IPS-18a (cell line): ENCODE data around the gene GTF2H1.

Source experiments
- H3K27ac ChIP-seq: one replicate; pipeline ENCODE4 v1.5.1; 2013; ENCODE audit warnings: low read length
- H3K27me3 ChIP-seq: one replicate; pipeline ENCODE4 v1.6.1; 2013; ENCODE audit warnings: mild to moderate bottlenecking, low read length; ENCODE audit not compliant: control insufficient read depth, insufficient read depth
- H3K36me3 ChIP-seq: one replicate; pipeline ENCODE4 v1.6.1; 2013; ENCODE audit warnings: low read depth, low read length; ENCODE audit not compliant: control insufficient read depth
- H3K4me1 ChIP-seq: one replicate; pipeline ENCODE4 v1.6.1; 2013; ENCODE audit warnings: low read depth, low read length; ENCODE audit not compliant: control insufficient read depth
- H3K4me3 ChIP-seq: one replicate; pipeline ENCODE4 v1.5.1; 2013; ENCODE audit warnings: low read length
- H3K9ac ChIP-seq: one replicate; pipeline ENCODE4 v1.6.1; 2013; ENCODE audit warnings: mild to moderate bottlenecking, low read length, moderate library complexity
- H3K9me3 ChIP-seq: one replicate; pipeline ENCODE4 v1.6.1; 2013; ENCODE audit warnings: low read depth, low read length; ENCODE audit not compliant: control insufficient read depth

Gene GTF2H1

DNA sequence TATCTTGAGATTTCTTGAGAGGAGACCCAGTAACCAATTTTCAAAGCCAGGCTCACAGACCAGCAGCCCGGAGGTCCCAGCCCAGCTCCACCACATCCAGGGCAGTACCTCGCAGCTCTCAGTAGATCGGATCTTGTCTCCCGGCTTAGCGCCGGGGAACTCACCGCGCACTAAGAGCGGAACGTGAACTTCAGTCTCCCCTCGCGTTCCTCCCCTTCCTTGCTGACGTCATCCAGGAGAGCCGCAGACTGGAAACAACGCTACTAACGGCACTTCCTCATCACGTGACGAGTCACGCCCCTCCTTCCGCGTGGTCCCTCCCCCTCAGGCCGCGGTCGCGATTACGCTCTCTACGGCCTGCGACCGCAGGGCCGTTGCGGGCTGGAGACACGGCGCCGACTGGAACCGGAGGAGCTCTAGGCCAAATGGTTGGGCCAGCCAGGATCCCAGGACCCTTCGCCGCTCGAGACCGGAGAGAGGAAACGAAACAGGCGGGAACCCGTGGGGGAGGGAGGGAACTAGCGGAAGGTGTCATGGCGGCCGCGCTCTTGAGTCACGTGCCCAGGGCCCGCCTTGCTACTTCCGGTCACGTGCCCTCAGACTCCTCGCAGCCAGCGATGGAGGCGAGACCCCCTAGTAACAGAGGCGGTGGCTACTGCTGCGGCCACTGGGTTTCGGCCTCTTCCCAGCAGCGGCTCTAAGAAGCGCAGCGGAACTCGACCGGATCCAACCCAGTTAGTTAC lies at the start of gene GTF2H1, which contains the start of gene HPS5:
GTF2H1 (plus strand) TSS at position 599 of the 743 bp plus-strand sequence. CDS start 10,508 bp downstream, outside the sequence.
HPS5 (minus strand) TSS at position 172 of the 743 bp plus-strand sequence. CDS start 4,282 bp downstream, outside the sequence.
- Histone ChIP-seq H3K9ac (peak within 1 kb of the TSS; percentile 94), H3K4me1 (peaks cover 9% of the 10 kb centered on the region), H3K9me3 (no peaks in the 10 kb centered on the region), H3K27me3 (no peaks in the 10 kb centered on the region), H3K27ac (peak within 1 kb of the TSS; percentile 99), H3K36me3 (peaks cover 14% of the 10 kb centered on the region), H3K4me3 (peak within 1 kb of the TSS; percentile 91)

DNA sequence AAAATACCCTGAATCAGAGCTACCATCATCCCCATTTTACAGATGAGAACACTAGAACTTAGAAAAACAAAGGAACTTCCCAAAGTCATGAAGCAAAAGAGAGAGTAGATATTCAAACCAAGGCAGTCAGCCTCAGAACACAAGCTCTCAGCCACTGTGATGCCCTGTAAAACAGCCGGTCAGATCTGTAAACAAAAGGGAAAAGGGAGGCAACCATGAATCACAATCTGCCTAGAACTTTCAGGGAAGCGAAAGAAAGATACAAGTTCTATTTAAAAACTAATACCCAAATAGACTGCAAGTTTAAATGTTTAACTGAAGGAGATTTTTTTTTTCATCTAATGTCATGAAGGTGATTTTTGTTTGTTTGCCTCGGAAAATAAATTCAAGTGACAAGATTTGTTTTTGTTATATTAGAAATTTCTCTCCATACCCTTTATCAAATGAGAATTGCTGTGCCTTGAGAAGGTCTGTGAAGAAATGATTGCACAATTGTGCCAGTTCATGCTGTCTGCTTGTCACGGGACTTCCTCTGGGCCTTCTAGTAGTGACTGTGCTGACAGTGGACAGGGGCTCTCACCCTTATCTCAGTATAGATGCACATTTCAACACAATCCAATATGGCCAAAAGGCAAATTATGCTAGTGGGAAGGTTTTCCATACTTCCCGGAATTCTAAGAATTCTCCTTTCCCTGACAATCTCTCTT lies 44.6 kb upstream of the GTF2H1 start:
- Histone ChIP-seq H3K36me3 (peaks cover 17% of the 10 kb centered on the region), H3K27me3 (no peaks in the 10 kb centered on the region), H3K27ac (no peak overlapping the region), H3K9me3 (no peaks in the 10 kb centered on the region), H3K4me3 (no peak overlapping the region), H3K9ac (no peak overlapping the region), H3K4me1 (no peaks in the 10 kb centered on the region)

DNA sequence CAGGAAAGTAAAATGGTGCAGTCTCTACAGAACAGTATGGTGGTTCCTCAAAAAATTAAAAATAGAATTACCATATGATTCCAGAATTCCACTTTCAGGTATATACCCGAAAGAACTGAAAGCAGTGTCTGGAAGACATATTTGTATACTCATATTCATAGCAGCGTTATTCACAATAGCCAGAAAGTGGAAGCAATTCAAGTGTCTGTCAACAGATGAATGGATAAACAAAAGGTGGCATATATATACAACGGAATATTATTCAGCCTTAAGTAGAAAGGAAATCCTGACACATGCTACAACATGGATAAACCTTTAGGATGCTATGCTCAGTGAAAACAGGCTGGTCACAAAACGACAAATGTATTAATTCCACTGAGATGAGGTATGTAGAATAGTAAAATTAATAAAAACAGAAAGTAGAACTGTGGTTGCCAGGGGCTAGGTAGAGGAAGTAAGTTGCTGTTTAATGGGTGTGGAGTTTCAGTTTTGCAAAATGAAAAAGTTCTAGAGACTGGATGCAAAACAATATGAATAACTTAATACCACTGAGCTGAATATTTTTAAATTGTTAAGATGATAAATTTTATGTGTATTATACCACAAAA lies 41.8 kb upstream of the GTF2H1 start:
- no peaks in the 10 kb centered on the region for H3K9me3 ChIP-seq
- no peaks in the 10 kb centered on the region for H3K4me1 ChIP-seq
- H3K9ac ChIP-seq, result no peak overlapping the region
- H3K27me3 ChIP-seq, result no peaks in the 10 kb centered on the region
- H3K36me3 ChIP-seq, result peaks cover 33% of the 10 kb centered on the region
- H3K27ac ChIP-seq, result no peak overlapping the region
- H3K4me3 ChIP-seq, result no peak overlapping the region

DNA sequence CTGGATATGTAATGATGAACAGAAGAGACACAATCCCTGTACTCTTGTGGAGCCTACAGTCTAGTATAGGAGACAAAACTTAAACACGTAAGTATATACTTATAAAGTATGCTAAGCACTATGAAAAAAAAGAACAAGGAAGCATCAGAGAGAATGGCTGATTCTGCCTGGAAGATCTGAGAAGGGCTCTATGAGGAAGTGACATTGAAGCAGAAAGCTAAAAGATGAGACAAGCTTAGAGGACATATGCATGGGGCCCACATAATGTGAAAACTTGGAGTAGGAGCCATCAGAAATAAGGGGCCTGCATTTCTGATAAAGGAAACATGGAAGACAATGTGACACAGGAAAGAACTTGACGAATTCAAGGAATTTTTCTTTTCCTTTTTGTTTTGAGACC lies 39.7 kb upstream of the GTF2H1 start:
- Histone ChIP-seq H3K9ac (no peak overlapping the region), H3K27ac (no peak overlapping the region), H3K4me1 (no peaks in the 10 kb centered on the region), H3K27me3 (no peaks in the 10 kb centered on the region), H3K9me3 (no peaks in the 10 kb centered on the region), H3K4me3 (no peak overlapping the region), H3K36me3 (peaks cover 52% of the 10 kb centered on the region)

DNA sequence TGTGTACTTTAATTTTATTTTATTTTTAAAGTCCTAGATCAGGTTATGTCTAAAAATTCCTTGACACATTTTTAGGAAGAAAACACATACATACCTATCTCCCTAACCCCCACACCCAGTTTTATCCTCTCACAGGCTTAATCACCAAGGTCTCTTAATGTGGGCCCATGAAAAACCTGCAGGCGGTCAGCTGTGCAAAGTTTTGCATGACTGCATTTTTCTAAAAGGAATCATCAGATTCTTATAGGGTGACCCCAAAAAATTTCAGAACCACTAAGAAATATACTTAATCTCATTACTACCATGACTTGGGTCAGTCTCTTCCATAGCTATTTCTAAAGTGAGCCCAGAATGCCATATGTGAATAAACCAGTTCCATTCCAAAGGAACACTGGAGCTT lies 36.5 kb upstream of the GTF2H1 start:
- no peaks in the 10 kb centered on the region for H3K4me1 ChIP-seq
- no peak overlapping the region for H3K4me3 ChIP-seq
- H3K27ac ChIP-seq, result no peak overlapping the region
- no peaks in the 10 kb centered on the region for H3K9me3 ChIP-seq
- H3K36me3 ChIP-seq, result peaks cover 62% of the 10 kb centered on the region
- no peaks in the 10 kb centered on the region for H3K27me3 ChIP-seq
- H3K9ac ChIP-seq, result no peak overlapping the region

DNA sequence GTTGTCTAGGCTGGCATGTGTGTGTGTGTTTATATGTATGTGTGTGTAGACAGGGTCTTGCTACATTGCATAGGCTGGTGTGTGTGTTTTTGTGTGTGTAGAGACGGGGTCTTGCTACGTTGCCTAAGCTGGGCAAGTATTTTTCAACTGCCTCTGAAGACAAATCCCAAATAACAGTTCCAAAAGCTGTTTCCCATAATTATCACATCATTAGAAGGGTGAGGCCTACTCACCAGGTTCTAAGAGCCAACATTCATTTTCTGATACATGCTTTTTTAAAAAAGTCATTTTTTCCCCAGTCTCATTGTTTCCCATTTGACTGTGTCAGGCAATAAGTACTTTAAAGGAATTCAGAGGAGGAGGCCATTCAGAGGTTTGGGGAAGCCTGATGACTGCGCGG lies 33.5 kb upstream of the GTF2H1 start:
- Histone ChIP-seq H3K4me1 (no peaks in the 10 kb centered on the region), H3K9ac (no peak overlapping the region), H3K27ac (no peak overlapping the region), H3K9me3 (no peaks in the 10 kb centered on the region), H3K27me3 (no peaks in the 10 kb centered on the region), H3K4me3 (no peak overlapping the region), H3K36me3 (peaks cover 75% of the 10 kb centered on the region)

DNA sequence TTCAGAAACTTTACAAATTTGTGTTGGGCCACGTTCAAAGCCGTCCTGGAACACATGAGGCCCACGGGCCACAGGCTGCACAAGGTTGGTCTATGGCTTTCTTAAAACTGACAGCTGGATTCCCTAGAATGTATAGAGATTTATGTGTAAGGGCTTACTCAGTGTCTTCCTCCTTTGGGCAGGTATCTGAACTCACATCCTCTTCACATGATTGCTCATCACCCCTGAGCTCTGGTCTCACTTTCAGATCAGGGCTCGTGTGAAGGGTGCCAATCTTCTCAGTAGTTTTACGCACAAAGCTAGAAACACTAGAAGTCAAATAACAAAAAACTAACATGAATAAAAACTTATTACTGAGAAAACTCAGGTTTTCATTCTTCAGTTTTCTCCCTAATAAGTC lies 27.5 kb upstream of the GTF2H1 start:
- no peaks in the 10 kb centered on the region for H3K27me3 ChIP-seq
- no peak overlapping the region for H3K9ac ChIP-seq
- H3K9me3 ChIP-seq, result no peaks in the 10 kb centered on the region
- no peak overlapping the region for H3K27ac ChIP-seq
- H3K36me3 ChIP-seq, result peaks cover 84% of the 10 kb centered on the region
- H3K4me1 ChIP-seq, result no peaks in the 10 kb centered on the region
- H3K4me3 ChIP-seq, result no peak overlapping the region

DNA sequence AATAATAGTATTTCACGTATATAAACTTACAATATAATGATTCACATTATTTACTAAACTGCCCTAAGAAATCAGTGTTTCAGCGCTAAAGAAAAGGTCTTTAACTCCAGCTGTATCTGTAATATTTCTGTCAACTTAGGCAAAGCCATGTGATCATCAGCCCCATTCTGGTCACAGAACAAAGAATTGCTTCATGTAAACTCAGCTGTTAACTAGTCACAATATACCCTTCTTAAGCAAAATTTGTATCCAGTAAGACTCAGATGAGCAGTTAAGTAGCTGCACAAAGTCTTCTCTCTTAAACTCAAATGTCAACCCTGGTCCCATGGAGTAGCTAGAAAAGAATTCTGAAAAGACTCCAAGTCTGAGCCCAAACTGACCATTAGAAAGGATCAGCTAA lies 27.1 kb upstream of the GTF2H1 start:
- no peaks in the 10 kb centered on the region for H3K4me1 ChIP-seq
- no peaks in the 10 kb centered on the region for H3K9me3 ChIP-seq
- peaks cover 84% of the 10 kb centered on the region for H3K36me3 ChIP-seq
- no peak overlapping the region for H3K9ac ChIP-seq
- no peak overlapping the region for H3K4me3 ChIP-seq
- no peak overlapping the region for H3K27ac ChIP-seq
- no peaks in the 10 kb centered on the region for H3K27me3 ChIP-seq

DNA sequence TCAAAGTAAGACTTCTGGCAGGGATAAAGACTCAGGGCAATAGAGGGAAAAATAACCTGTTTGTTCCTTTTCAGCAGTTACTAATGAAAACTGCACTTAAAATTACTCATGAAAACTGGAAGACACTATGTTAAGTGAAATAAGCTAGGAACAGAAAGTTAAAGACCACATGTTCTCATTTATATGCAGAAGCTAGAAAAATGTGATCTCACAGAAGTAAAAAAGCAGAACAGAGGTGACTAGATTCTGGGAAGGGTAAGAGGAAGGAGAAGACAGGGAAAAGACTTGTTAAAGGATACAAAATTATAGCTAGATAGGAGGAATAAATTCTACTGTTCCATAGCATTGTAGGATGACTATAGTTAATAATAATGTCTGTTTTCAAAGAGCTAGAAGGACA lies 22.6 kb upstream of the GTF2H1 start:
- Histone ChIP-seq H3K36me3 (peaks cover 61% of the 10 kb centered on the region), H3K4me1 (no peaks in the 10 kb centered on the region), H3K9ac (no peak overlapping the region), H3K27me3 (no peaks in the 10 kb centered on the region), H3K27ac (no peak overlapping the region), H3K4me3 (no peak overlapping the region), H3K9me3 (no peaks in the 10 kb centered on the region)

DNA sequence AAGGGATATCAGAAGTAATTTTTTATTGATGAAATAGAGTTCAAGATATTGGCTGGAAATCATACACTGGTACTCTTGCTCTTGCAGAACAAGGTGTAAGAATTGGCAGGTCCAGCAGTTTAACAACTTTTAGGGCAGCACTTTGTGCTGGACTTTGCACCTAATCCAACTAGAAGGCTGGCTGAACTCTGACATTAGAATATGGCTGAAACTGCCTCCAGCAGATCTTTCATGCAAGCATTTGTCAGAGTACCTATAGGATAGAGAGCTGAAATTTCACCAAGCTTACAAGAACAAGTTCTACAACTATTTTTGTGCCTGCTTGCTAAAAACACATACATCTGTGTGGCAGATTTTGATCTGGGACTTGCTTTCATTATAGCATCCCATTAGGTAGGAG lies 17.6 kb upstream of the GTF2H1 start:
- H3K27me3 ChIP-seq, result no peaks in the 10 kb centered on the region
- no peak overlapping the region for H3K9ac ChIP-seq
- H3K4me3 ChIP-seq, result no peak overlapping the region
- H3K4me1 ChIP-seq, result no peaks in the 10 kb centered on the region
- H3K9me3 ChIP-seq, result no peaks in the 10 kb centered on the region
- peaks cover 61% of the 10 kb centered on the region for H3K36me3 ChIP-seq
- H3K27ac ChIP-seq, result no peak overlapping the region

DNA sequence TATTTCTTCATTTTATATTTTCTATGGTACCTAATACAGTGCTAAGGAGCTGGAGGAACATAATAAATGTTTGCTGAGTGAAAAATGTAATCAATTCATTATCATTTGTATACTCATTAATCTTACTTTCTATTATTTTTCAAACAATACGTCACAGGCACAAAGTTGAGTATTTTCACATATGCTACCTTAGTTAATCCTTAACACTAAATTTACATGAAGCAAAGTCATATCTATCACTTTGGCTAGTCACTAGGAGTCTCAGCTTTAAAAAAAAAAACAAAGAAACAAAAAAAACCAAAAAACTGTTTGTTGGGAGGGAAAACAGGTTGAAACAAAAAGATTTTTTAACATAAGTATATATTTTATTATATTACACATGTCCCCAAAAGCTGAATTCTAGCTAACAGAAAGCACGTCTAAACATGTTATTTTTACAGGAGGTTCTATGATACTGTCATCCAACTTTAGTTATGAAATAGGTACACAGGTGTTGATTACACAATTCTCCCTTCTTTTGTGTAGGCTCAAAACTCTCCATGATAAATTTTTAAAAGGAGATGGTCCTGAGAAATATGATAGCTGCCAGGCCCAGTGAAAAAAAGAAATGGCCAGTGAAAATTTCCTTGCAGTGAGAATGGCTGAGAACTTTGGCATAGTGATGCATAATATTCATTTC lies 14.8 kb upstream of the GTF2H1 start:
- H3K9me3 ChIP-seq, result no peaks in the 10 kb centered on the region
- no peak overlapping the region for H3K27ac ChIP-seq
- no peaks in the 10 kb centered on the region for H3K27me3 ChIP-seq
- no peak overlapping the region for H3K4me3 ChIP-seq
- no peak overlapping the region for H3K9ac ChIP-seq
- H3K36me3 ChIP-seq, result peaks cover 67% of the 10 kb centered on the region
- no peaks in the 10 kb centered on the region for H3K4me1 ChIP-seq
